ENCODE measurements around the gene PDGFRB. TPM values are rescaled to one million over a fixed set of nuclear protein-coding genes. Genes with fewer than 3 reads are reported as not detected.

The PDGFRB gene
- total and polyA plus RNA-seq, 4 donors, result 33.6 to 215 (median 78.3) TPM

DNA sequence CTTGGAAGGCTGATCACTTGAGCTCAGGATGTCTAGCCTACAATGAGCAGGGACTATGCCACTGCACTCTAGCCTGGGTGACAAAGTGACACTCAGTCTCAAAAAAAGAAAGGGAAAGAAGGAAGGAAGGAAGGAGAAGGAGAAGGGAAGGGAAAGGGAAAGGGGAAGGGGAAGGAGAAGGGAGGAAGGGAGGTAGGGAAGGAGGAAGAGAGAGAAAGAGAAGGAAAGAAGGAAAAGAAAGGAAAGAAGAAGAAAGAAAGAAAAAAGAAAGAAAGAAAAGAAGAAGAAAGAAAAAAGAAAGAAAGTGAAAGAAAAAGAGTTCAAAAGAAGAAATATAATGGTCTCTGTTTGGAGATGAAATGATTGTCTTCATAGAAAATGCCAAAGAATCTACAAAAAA, 58.5 kb downstream of the PDGFRB start:
- TF ChIP-seq, protein P1, sequence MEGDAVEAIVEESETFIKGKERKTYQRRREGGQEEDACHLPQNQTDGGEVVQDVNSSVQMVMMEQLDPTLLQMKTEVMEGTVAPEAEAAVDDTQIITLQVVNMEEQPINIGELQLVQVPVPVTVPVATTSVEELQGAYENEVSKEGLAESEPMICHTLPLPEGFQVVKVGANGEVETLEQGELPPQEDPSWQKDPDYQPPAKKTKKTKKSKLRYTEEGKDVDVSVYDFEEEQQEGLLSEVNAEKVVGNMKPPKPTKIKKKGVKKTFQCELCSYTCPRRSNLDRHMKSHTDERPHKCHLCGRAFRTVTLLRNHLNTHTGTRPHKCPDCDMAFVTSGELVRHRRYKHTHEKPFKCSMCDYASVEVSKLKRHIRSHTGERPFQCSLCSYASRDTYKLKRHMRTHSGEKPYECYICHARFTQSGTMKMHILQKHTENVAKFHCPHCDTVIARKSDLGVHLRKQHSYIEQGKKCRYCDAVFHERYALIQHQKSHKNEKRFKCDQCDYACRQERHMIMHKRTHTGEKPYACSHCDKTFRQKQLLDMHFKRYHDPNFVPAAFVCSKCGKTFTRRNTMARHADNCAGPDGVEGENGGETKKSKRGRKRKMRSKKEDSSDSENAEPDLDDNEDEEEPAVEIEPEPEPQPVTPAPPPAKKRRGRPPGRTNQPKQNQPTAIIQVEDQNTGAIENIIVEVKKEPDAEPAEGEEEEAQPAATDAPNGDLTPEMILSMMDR (IDR thresholded peaks at IDR 0.05; ENCODE audit: control extremely low read depth, extremely low read depth), result no peak
- Histone ChIP-seq H3K4me3 (no peak overlapping the region), H3K36me3 (ENCODE audit: control insufficient read depth in 4 of 4, insufficient read depth in 4 of 4, low read length in 4 of 4) (no peaks in the 10 kb centered on the region), H3K27me3 (ENCODE audit: control insufficient read depth in 3 of 3, insufficient read depth in 3 of 3, low read length in 2 of 3) (no peaks in the 10 kb centered on the region), H3K4me1 (ENCODE audit: control insufficient read depth in 5 of 5, insufficient read depth in 5 of 5, low read length in 5 of 5) (no peaks in the 10 kb centered on the region), H3K9ac (ENCODE audit: insufficient read depth in 1 of 2, low read length in 2 of 2) (no peak overlapping the region), H3K27ac (ENCODE audit: low read depth in 1 of 2, low read length in 1 of 2) (no peak overlapping the region), H3K9me3 (ENCODE audit: control insufficient read depth in 4 of 4, insufficient read depth in 3 of 4, low read length in 3 of 4) (no peaks in the 10 kb centered on the region)
- no peak for DNase-seq
- ATAC-seq (ENCODE audit: insufficient read depth, low FRiP score), result no peak

DNA sequence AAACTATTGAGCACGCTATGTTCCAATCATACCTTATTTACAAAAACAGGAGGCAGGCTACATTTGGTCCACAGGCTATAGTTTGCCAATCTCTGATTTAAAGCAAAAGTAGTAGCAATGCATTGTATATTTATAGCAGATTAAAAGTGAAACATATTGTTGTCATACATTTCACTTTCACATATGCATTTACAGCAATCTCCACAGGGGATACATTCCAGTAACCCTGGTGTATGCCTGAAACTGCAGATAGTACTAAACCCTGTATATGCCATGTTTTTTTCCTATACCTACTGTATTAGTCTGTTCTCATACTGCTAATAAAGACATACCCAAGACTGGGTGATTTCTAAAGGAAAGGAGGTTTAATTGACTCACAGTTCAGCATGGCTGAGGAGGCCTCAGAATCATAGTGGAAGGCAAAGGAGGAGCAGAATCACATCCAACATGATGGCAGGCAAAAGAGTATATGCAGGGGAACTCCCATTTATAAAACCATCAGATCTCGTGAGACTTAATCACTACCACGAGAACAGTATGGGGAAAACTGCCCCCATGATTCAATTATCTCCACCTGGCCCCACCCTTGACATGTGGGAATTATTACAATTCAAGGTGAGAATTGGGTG, 63.4 kb downstream of the PDGFRB start:
- ATAC-seq (ENCODE audit: insufficient read depth, low FRiP score) (no peak), DNase-seq (no peak)
- 87 to 90% methylated on average over 3 of the region's 3 CpGs for WGBS, 2 donors

DNA sequence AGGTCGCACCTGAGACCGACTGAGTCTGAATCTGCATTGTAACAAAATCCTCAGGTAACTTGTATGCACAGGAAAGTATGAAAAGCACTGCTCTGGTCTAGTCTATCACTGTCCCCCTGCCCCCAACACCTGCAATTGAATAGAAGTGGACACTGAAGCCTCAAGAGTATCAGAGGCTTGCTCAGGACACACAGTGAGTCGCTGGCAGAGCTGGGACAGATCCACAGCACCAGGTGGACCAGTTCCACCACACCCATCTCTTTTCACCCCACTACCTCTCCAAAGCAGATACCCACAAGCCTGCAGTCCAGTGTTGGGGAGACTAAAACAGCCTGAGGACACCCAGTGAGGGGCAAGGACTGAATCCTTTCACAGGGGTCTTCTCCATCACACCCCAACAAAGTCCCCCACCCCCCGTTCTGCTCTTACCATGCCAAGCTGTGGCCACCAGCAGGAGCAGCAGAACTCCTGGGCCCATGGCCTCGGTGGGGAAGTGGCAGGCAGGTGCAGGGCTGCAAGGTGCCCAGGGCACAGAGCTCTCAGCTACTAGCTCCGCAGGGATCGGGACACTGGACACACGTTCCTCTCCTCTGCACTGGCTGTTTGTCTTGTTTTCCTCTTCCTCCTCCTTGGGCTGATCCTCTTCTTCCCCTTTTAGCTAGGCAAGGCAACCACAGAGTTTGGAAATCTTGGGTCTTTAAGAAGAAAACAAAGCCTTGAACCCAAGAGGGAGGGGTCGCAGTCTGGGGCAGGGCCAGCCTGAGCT, 69.5 kb downstream of the PDGFRB start, which contains the start of gene CSF1R:
Gene CSF1R (minus strand): TSS at position 605 of the 766 bp plus-strand sequence. CDS start 127 bp downstream, at position 478.
- no peaks in the 10 kb centered on the region for H3K9me3 ChIP-seq (ENCODE audit: control insufficient read depth in 4 of 4, insufficient read depth in 3 of 4, low read length in 3 of 4)
- H3K9ac ChIP-seq (ENCODE audit: insufficient read depth in 1 of 2, low read length in 2 of 2), result no peak within 1 kb of the TSS
- TF ChIP-seq, protein P1 (IDR thresholded peaks at IDR 0.05; ENCODE audit: control extremely low read depth, extremely low read depth), result no peak
- WGBS, 2 donors, result 55 to 76% methylated on average over 9 of the region's 9 CpGs
- ATAC-seq (ENCODE audit: insufficient read depth, low FRiP score), result no peak
- H3K27me3 ChIP-seq (ENCODE audit: control insufficient read depth in 3 of 3, insufficient read depth in 3 of 3, low read length in 2 of 3), result no peaks in the 10 kb centered on the region
- H3K36me3 ChIP-seq (ENCODE audit: control insufficient read depth in 4 of 4, insufficient read depth in 4 of 4, low read length in 4 of 4), result no peaks in the 10 kb centered on the region
- DNase-seq, result no peak
- H3K4me1 ChIP-seq (ENCODE audit: control insufficient read depth in 5 of 5, insufficient read depth in 5 of 5, low read length in 5 of 5), result peaks cover 0 to 14% (median 4%) of the 10 kb centered on the region in 5 donors
- H3K27ac ChIP-seq (ENCODE audit: low read depth in 1 of 2, low read length in 1 of 2), result no peak within 1 kb of the TSS
- H3K4me3 ChIP-seq, result no peak within 1 kb of the TSS

More for the DNA sequence above, 63.4 kb downstream of the PDGFRB start:
- Histone ChIP-seq H3K27ac (ENCODE audit: low read depth in 1 of 2, low read length in 1 of 2) (no peak overlapping the region), H3K4me1 (ENCODE audit: control insufficient read depth in 5 of 5, insufficient read depth in 5 of 5, low read length in 5 of 5) (peaks cover 0 to 1% (median 0%) of the 10 kb centered on the region in 5 donors), H3K4me3 (no peak overlapping the region), H3K9ac (ENCODE audit: insufficient read depth in 1 of 2, low read length in 2 of 2) (no peak overlapping the region), H3K36me3 (ENCODE audit: control insufficient read depth in 4 of 4, insufficient read depth in 4 of 4, low read length in 4 of 4) (no peaks in the 10 kb centered on the region), H3K9me3 (ENCODE audit: control insufficient read depth in 4 of 4, insufficient read depth in 3 of 4, low read length in 3 of 4) (no peaks in the 10 kb centered on the region), H3K27me3 (ENCODE audit: control insufficient read depth in 3 of 3, insufficient read depth in 3 of 3, low read length in 2 of 3) (no peaks in the 10 kb centered on the region)
- TF ChIP-seq, protein P1 (IDR thresholded peaks at IDR 0.05; ENCODE audit: control extremely low read depth, extremely low read depth), result no peak

Measured in lung (tissue), 12 donors.